ENCODE measurements around the gene PATJ. TPM values are rescaled to one million over a fixed set of nuclear protein-coding genes. Genes with fewer than 3 reads are reported as not detected.

Gene PATJ
- polyA plus RNA-seq, 1 donor from 2014 or later: 7.8 TPM

DNA sequence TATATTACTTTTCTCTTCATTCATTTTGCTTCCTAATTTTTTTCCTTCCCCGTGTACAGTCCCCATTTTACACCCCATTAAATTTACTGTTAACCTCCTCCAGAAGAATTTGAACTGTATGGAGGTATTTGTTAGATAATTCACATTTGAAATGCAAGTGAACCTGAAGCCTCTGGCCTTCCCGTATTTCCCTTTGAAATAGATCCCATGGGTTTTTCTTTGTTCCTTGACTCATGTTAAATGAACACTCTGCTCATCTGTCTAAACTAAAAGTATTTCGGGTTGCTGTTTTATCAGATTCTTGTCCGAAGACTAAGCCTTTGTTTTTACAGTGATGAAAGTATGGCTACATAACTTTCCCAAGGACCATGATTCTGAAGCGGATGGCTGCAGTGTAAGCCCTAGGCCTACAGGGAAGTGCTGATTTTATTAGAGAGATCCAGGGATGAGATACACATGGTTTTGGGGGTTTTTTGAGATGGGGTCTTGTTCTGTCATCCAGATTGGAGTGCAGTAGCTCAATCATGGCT, 187.9 kb downstream of the PATJ start:
- Histone ChIP-seq H3K4me3 (ENCODE audit: low read length) (no peak overlapping the region), H3K36me3 (ENCODE audit: insufficient read depth, low read length) (no peaks in the 10 kb centered on the region), H3K27ac (ENCODE audit: low read length) (no peak overlapping the region), H2AFZ (ENCODE audit: low read depth, low read length) (no peak overlapping the region), H3K9me3 (ENCODE audit: low read length) (no peaks in the 10 kb centered on the region), H3K4me2 (ENCODE audit: low read length) (no peak overlapping the region), H4K20me1 (ENCODE audit: insufficient read depth) (no peaks in the 10 kb centered on the region), H3K9me2 (ENCODE audit: insufficient read depth, low read length) (no peaks in the 10 kb centered on the region), H3K27me3 (ENCODE audit: insufficient read depth, low read depth, low read length) (no peaks in the 10 kb centered on the region), H3K79me2 (replicated peaks; ENCODE audit: insufficient read depth, low read length) (no peaks in the 10 kb centered on the region), H3K9ac (ENCODE audit: low read length) (no peak overlapping the region), H3F3A (ENCODE audit: insufficient read depth, low read length, poor library complexity, severe bottlenecking) (no peaks in the 10 kb centered on the region)
- TF ChIP-seq, protein P1, sequence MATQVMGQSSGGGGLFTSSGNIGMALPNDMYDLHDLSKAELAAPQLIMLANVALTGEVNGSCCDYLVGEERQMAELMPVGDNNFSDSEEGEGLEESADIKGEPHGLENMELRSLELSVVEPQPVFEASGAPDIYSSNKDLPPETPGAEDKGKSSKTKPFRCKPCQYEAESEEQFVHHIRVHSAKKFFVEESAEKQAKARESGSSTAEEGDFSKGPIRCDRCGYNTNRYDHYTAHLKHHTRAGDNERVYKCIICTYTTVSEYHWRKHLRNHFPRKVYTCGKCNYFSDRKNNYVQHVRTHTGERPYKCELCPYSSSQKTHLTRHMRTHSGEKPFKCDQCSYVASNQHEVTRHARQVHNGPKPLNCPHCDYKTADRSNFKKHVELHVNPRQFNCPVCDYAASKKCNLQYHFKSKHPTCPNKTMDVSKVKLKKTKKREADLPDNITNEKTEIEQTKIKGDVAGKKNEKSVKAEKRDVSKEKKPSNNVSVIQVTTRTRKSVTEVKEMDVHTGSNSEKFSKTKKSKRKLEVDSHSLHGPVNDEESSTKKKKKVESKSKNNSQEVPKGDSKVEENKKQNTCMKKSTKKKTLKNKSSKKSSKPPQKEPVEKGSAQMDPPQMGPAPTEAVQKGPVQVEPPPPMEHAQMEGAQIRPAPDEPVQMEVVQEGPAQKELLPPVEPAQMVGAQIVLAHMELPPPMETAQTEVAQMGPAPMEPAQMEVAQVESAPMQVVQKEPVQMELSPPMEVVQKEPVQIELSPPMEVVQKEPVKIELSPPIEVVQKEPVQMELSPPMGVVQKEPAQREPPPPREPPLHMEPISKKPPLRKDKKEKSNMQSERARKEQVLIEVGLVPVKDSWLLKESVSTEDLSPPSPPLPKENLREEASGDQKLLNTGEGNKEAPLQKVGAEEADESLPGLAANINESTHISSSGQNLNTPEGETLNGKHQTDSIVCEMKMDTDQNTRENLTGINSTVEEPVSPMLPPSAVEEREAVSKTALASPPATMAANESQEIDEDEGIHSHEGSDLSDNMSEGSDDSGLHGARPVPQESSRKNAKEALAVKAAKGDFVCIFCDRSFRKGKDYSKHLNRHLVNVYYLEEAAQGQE (IDR thresholded peaks at IDR 0.05; ENCODE audit: borderline replicate concordance): no peak
- TF ChIP-seq TAF1 (IDR thresholded peaks at IDR 0.05; ENCODE audit: low read depth) (no peak), SMC3 (conservative IDR thresholded peaks at IDR 0.05; ENCODE audit: poor library complexity) (no peak)

DNA sequence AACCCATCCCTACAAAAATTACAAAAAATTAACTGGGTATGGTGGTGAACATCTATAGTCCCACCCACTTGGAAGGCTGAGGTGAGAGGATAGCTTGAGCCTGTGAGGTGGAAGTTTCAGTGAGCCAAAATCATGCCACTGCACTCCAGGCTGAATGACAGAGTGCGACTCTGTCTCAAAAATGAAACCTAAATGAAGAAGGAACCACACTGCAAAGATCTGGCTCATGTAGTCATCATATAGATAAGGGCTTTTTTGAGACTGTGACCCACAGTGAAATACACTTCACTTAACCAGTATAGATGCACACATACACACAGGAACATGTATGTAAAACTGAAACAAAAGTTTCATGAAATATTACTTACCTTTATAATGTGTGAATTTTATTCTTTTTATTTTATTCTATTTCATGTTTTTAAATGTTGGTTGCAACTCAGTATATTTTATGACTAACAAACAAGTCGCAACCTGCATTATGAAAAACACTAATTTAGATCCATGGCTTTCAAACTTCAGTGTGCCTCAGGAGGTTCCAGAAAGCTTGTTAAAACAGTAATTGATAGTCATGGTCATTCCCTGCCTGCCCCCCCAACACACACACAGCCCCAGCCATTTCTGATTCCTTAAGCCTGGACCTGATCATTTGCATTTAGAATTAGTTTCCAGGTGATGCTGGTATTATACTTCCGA, 189.5 kb downstream of the PATJ start:
- Histone ChIP-seq H2AFZ (ENCODE audit: low read depth, low read length) (no peak overlapping the region), H3K27ac (ENCODE audit: low read length) (no peak overlapping the region), H3K36me3 (ENCODE audit: insufficient read depth, low read length) (no peaks in the 10 kb centered on the region), H3K79me2 (replicated peaks; ENCODE audit: insufficient read depth, low read length) (no peaks in the 10 kb centered on the region), H3K27me3 (ENCODE audit: insufficient read depth, low read depth, low read length) (no peaks in the 10 kb centered on the region), H3F3A (ENCODE audit: insufficient read depth, low read length, poor library complexity, severe bottlenecking) (no peaks in the 10 kb centered on the region), H3K9ac (ENCODE audit: low read length) (no peak overlapping the region), H3K4me2 (ENCODE audit: low read length) (no peak overlapping the region), H3K9me3 (ENCODE audit: low read length) (no peaks in the 10 kb centered on the region), H4K20me1 (ENCODE audit: insufficient read depth) (no peaks in the 10 kb centered on the region), H3K9me2 (ENCODE audit: insufficient read depth, low read length) (no peaks in the 10 kb centered on the region), H3K4me3 (ENCODE audit: low read length) (no peak overlapping the region)
- TF ChIP-seq, protein P2, sequence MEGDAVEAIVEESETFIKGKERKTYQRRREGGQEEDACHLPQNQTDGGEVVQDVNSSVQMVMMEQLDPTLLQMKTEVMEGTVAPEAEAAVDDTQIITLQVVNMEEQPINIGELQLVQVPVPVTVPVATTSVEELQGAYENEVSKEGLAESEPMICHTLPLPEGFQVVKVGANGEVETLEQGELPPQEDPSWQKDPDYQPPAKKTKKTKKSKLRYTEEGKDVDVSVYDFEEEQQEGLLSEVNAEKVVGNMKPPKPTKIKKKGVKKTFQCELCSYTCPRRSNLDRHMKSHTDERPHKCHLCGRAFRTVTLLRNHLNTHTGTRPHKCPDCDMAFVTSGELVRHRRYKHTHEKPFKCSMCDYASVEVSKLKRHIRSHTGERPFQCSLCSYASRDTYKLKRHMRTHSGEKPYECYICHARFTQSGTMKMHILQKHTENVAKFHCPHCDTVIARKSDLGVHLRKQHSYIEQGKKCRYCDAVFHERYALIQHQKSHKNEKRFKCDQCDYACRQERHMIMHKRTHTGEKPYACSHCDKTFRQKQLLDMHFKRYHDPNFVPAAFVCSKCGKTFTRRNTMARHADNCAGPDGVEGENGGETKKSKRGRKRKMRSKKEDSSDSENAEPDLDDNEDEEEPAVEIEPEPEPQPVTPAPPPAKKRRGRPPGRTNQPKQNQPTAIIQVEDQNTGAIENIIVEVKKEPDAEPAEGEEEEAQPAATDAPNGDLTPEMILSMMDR (IDR thresholded peaks at IDR 0.05; ENCODE audit: poor library complexity, severe bottlenecking): no peak
- no peak for TF ChIP-seq POLR2AphosphoS5 (IDR thresholded peaks at IDR 0.05)
- no peak for TF ChIP-seq RAD21 (conservative IDR thresholded peaks at IDR 0.05)
- no peak for TF ChIP-seq EZH2 (IDR thresholded peaks at IDR 0.05; ENCODE audit: borderline replicate concordance, insufficient read depth, low read length, poor library complexity, severe bottlenecking)
- TF ChIP-seq, protein P1 (IDR thresholded peaks at IDR 0.05; ENCODE audit: borderline replicate concordance): no peak
- TF ChIP-seq TAF1 (IDR thresholded peaks at IDR 0.05; ENCODE audit: low read depth): no peak
- TF ChIP-seq SMC3 (conservative IDR thresholded peaks at IDR 0.05; ENCODE audit: poor library complexity): no peak
- TF ChIP-seq MXI1 (conservative IDR thresholded peaks at IDR 0.05; ENCODE audit: poor library complexity, severe bottlenecking): no peak
- TF ChIP-seq EP300 (conservative IDR thresholded peaks at IDR 0.05; ENCODE audit: poor library complexity, severe bottlenecking): no peak

Measured in neural cell (in vitro differentiated cells).